Limb (tissue), 2 donors: ENCODE measurements around the gene IRF9.
"Not testable (repeated sequence)": the region's sequence is repeated elsewhere in the genome, so short reads cannot be mapped to it uniquely, and the experiment has no call there.

Source experiments
- DNase-seq, 2 donors: peaks; one replicate each; pipeline ENCODE4 v3.0.0-alpha.2; 2016; ENCODE audit errors: extremely low spot score in 2 of 2

IRF9 gene

GRCh38 chr14:24194186-24194872 is 33.3 kb downstream of the IRF9 start:
- no peak for DNase-seq

- no peak for DNase-seq
Measured at GRCh38 chr14:24194873-24195185, 33.8 kb downstream of the IRF9 start.

- peak; percentile 85 to 92 for DNase-seq
Measured at GRCh38 chr14:24195186-24196070, 34.4 kb downstream of the IRF9 start, which contains the start of gene TM9SF1. Gene TM9SF1 (minus strand): TSS chr14:24195441. CDS start chr14:24195019, 422 bp downstream.

- DNase-seq = no peak
Measured at GRCh38 chr14:24196071-24197055, 35.3 kb downstream of the IRF9 start.

- no peak for DNase-seq
Measured at GRCh38 chr14:24197056-24197450, 36.0 kb downstream of the IRF9 start.

- DNase-seq = no peak
Measured at GRCh38 chr14:24198814-24199524, 37.9 kb downstream of the IRF9 start.

GRCh38 chr14:24202538-24202937 is 41.5 kb downstream of the IRF9 start:
- DNase-seq = not testable (repeated sequence)

- not testable (repeated sequence) for DNase-seq
Measured at GRCh38 chr14:24203249-24203886, 42.3 kb downstream of the IRF9 start.

- DNase-seq = no peak
Measured at GRCh38 chr14:24204163-24205146, 43.4 kb downstream of the IRF9 start.

GRCh38 chr14:24206260-24207103 is 45.4 kb downstream of the IRF9 start:
- DNase-seq = no peak

GRCh38 chr14:24207104-24207551 is 46.1 kb downstream of the IRF9 start:
- DNase-seq = no peak

- DNase-seq = no peak
Measured at GRCh38 chr14:24207625-24208024, 46.6 kb downstream of the IRF9 start.

- no peak for DNase-seq
Measured at GRCh38 chr14:24211311-24211710, 50.2 kb downstream of the IRF9 start.

- DNase-seq = peak; percentile 94 to 96
Measured at GRCh38 chr14:24212924-24213865, 52.1 kb downstream of the IRF9 start, which contains the start of gene CHMP4A. Gene CHMP4A (minus strand): TSS chr14:24213488. CDS start chr14:24213439, 49 bp downstream.

- no peak for DNase-seq
Measured at GRCh38 chr14:24213866-24214662, 53.0 kb downstream of the IRF9 start.
